ENCODE measurements around the gene ZSWIM9.
"Not testable (repeated sequence)": the region's sequence is repeated elsewhere in the genome, so short reads cannot be mapped to it uniquely, and the experiment has no call there.

Gene ZSWIM9

DNA sequence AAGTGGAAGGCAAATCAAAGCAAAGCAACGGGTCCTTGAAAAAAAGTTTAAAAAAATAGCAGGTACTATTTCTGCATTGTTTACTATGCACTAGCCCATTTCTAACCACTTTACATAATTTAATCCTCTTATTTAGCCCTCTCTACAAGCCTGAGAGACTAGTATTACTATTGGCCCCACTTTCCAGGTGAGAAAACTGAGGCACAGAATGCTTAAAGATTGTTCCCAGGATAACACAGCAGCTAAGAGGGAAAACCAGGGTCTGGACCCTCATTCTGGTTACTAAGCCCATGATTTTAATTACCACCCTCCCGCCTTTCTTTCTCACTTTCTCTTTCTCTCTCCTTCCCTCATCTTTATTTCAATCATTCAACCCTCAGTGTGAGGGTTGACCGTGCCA is 5.7 kb downstream of the ZSWIM9 start:
- no peak for DNase-seq

DNA sequence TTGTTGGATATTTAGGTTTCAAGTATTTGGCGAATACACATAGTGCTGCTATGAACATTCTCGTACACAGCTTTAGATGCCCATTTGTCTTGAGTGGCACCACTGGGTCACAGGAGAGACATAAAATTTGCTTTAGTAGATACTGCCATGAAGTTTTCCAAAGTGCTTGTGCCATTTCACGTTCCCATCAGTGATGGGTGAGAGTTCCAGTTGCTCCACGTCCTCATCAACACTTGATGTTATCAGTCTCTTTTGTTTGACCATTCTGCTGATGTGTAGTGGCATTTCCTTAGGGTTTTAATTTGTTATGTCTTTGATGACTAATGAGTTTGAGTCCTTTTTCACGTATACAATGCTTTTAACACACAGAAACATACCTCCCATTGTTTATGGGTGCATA is 11.0 kb downstream of the ZSWIM9 start:
- DNase-seq = no peak

DNA sequence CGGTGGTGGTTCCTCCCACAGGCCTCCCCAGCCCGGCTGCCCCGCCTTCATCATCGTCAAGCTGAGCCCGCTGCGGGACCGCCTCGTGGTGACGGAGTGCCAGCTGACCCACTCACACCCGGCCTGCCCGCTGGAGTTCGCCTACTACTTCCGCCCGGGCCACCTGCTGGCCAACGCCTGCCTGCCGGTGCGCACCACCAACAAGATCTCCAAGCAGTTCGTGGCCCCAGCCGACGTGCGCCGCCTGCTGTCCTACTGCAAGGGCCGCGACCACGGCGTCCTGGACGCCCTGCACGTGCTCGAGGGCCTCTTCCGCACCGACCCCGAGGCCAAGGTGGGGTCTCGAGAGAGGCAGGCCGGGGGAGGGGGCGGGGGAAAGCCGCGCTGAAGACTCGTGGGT is 12.0 kb downstream of the ZSWIM9 start:
- DNase-seq = no peak

DNA sequence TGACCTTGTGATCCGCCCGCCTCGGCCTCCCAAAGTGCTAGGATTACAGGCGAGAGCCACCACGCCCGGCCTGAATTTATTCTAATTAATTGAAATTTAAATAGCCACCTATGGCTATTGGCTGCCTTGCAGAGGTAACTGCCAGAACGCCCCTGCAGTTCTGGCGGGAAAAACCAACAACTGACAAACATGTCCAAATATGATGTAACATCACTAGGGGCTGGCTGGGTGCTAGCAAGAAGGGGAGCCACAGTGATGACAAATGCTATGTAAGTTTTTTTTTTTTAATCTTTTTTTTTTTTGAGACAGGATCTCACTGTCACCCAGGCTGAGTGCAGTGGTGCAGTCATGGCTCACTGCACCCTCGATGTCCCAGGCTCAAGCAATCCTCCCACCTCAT is 12.9 kb downstream of the ZSWIM9 start:
- DNase-seq = no peak

DNA sequence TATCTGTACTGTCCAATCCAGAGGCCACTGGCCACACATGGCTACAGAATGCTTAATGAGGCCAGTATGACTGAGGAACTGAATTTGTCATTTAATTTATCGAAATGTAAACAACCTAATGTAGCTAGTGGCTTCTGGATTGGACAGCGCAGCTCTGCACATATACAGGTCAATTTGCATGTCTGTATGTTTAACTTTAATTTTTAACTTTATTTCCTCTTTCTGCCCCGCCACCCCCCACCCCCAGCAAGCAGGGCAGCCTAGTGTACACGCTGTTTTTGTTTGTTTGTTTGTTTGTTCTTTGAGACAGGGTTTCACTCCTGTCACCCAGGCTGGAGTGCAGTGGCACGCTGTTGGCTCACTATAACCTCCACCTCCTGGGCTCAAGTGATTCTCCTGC is 15.5 kb downstream of the ZSWIM9 start:
- DNase-seq = no peak

DNA sequence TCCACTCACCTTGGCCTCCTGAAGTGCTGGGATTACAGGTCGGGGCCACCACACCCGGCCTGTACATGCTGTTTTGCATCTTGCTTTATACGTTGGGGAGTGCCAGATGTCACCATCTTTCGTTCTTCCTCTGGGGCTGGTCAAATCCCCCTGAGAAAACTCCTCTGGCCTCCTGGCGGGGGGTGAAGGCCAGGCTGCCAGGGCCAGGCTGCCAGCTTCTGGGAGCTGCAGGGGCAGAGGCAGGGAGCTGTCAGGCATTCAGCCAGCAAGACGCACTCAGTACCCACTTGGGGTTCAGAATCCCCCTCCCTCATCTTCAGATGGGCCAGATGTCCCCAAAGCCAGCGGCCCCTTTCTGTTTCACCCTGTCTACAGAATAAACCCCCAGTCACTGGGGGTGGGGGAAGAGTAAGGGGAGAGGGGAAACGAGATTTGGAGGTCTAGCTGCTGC is 16.1 kb downstream of the ZSWIM9 start:
- no peak for DNase-seq

DNA sequence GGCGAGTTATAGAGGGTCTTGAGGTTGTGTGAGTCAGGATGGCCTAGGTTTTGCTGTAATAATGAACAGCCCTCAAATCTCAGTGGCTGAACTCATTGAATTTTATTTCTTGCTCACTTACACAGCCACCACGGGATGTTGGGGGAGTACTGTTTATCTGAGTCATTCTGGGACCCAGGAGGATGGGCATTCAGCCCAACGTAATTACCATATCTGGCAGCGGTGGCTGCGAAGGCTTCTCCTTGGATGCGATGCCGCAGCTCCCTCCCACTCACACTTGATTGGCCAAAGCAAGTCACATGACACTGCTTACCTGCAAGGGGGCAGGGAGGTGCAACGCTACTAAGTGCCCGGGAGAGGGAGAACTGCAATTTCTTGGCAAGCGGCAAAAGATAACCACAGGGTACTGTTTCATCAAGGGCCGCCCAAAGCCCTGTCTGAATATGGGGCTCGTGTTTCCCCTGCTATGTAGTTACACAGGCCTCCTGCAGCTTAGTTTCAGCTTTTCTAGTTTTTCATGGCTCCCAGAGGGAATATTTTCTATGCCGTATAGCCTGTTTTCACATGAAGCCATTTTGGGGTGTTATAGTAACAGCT is 19.9 kb downstream of the ZSWIM9 start:
- DNase-seq = peak; percentile 17

DNA sequence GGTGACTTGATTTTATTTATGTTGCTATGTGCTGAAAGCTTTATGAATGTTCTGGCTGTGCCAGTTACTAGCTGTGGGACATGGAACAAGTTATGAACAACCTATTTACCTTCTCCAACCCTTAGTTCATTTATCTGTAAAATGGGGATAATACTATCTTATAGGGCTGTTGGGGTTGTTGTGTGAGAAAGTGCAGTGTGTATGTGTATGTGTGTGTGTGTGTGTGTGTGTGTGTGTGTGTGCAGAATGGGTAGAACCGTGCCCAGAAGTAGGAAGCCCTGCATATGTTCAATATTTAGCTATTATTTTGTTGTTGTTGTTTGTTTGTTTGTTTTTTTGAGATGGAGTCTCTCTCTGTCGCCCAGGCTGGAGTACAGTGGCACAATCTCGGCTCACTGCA is 20.4 kb downstream of the ZSWIM9 start:
- no peak for DNase-seq

DNA sequence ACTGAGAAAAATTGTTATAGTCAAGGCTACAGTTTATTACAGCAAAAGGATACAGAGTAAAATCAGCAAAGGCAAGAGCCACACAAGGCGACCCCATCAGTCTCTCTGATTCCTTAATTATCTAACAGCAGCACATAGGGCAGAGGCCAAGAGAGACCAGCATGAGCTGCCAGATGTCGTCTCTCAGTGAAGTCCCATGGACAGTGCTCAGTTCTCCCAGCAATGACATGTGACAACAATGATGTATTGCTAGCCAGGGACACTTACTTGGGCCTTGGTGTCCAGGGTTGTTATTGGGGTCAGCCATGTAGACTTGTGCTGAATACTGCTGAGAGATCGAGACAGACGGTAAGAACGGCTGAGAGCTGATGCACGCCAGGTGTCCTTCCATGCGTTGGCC is 22.3 kb downstream of the ZSWIM9 start:
- no peak for DNase-seq

DNA sequence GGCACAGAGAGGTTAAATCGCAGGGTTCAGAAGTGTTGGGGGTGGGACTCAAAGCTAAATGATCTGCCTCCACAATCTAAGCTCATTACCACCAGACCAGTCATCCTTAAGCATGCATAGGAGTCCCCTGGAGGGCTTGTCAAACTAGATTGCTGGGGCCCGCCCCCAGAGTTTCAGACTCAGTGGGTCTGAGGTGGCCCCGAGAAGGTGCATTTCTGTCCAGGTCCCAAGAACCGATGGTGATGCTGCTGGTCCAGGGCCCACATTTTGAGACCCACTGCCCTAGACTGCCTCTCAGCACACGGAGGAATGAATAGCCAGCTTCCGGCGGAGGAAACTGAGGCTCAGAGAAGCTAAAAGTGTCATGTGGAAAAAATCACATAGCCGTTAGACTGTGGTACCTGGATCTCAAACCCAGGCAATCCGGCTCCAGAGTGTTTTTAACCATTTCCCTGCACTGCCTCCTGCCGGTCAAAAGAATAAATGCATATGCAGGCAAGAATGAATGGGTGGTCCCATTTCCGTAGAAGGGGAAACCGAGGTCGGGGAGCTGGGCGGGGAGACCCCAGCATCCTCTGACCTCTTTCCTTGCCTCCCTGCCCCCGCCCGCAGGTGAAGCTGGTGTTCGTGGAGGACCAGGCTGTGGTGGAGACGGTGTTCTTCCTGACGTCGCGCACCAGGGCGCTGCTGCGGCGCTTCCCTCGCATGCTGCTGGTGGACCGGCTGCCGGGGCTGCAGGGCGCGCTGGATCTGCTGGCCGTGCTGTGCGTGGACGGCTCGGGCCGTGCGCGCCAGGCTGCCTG is 23.8 kb downstream of the ZSWIM9 start:
- no peak for DNase-seq

DNA sequence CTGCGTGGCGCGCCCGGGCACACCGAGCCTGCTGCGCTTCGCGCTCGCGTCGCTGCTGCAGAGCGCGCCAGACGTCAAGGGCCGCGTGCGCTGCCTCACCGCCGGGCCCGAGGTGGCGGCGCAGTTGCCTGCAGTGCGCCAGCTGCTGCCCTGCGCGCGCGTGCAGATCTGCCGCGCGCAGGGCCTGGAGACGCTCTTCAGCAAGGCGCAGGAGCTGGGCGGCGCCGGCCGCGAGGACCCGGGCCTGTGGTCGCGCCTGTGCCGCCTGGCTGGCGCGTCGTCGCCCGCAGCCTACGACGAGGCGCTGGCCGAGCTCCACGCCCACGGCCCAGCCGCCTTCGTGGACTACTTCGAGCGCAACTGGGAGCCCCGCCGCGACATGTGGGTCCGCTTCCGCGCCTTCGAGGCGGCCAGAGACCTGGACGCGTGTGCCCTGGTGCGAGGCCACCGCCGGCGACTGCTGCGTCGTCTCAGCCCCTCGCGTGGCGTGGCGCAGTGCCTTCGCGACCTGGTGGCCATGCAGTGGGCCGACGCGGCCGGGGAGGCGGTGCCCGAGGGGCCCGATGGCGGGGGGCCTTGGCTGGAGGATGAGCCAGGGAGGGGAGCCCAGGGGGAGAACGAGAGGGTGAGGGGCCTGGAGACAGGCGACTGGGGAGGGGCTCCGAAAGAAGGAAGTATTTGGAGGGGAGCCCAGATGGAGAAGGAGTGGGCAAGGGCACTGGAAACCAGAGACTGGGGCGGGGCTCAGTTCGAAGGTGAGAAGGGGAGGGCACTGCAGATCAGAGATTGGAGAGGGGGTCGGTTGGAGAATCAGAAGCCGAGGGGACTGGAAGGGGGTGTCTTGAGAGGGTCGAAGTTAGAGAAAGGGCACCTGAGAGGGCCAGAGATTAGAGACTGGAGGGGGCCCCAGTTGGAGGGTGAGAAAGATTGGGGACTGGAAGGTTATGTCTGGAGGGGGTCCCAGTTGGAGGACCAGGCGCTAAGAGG is 24.7 kb downstream of the ZSWIM9 start:
- DNase-seq = no peak

DNA sequence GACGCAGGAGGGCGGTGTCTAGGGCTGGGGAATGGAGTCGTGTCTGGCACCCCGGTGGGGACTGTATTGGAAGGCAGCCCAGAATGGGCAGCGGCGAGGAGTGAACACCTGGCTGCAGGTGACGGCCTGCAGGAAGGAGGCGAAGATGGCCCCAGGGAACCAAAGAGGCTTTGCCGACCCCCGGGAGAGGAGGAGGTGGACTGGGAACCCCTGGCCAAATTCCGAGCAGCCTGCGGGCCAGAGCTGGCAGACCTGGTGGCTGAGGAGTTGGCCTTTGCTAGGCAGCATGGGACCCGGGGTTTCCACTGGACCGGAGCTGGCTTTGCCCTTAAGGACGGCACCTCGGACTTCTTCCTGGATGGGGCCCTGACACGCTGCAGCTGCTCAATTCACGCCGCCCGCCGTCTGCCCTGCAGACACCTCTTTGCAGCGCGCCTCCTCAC is 25.9 kb downstream of the ZSWIM9 start:
- DNase-seq = no peak

DNA sequence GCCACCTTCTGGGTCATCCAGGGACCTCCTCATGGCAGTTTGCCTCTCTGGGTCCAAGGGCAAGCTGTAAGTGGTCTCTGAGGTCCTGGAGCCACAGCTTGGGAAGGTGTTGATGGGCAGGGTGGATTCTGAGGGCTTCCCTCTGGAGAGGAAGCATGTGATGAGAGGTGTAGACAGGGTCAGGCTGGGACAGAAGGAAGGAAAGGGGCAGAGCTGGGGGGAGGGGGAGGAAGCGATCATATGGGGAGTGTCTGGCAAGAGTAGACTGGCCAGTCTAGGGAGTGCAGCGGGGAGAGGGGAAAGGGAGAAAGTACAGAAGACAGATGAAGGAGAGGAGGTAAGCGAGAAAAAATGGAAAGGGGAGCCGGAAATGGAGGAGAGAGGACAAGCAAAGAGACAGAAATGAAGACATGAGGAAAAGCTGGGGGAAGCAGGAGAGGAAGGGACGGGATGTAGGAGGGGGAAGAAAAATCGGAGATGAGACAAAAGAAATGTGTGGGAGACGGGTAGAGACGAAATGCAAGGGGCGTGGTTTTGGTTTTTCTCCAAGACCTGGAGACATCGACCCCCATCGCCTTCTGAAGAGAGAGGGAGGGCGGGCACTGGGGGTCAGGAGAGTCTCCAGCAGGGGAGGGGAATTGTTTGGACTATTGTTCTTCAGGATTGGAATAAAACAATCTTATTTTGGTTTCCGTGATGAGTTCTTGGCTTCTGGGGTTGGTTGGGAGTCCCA is 26.6 kb downstream of the ZSWIM9 start:
- no peak for DNase-seq

DNA sequence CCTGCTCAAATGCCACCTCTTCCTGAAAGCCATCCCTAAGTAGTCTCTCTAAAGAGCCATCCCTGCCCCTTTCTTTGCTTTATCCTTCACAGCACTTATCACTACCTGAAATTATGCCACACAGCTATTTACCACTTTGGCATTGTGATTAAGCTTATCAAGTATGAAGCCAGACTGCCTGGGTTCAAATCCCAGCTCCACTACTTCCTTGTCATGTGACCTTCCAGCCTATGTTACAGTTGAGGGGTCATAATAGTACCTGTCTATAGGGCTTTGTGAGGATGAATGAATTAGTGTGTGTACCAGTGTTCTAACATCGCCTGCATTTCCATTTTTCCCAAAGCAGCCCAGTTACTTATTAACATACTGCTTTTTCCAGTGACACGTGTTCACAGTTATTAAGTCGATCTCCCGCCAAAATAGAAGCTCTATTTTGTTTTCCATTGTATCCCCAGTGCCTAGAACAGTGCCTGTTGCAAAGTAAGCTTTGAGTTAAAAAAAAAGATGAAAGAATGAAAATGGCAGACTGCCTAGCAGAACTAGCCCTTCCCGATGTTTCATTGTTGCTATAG is 32.8 kb downstream of the ZSWIM9 start:
- peak; percentile 13 for DNase-seq

DNA sequence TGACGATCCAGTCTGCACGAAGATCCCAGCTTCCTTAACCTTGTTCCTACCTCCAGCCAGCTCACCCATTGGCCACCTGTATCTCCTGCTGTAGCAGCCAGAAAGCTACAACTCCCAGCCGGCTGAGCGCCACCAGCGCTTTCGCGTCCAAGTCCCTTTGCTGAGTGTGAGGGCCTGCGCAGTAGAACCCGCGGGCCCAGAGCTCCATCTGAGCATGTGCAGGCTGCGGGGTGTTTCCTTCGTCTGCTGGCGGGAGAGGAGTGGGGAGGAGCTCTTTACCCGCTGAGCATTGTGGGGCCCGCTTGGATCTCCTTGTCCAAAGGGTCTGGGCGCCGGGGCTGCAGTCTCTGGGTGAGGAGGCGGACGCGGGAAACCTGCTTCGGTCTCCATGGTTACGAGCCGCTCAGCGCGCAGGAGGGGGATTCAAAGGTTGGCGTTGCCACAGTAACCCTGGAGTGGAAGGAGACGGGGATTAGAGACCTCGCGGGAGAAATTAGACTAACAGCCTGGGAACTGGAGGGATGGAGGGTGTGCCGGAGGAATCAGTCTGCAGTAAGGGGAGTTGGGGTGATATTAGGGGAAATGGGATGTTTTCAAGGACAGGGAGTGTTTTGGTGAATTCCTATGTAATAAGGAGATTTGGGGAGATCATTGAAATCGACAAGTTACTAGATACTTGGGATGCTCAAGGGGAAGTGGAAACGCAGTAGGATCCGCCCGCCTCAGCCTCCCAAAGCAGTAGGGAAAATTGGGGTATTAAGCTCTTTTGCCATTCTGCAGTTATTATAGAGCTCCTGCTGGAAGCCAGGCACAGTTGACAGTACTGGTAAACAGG is 33.5 kb downstream of the ZSWIM9 start:
- DNase-seq = peak; percentile 97

DNA sequence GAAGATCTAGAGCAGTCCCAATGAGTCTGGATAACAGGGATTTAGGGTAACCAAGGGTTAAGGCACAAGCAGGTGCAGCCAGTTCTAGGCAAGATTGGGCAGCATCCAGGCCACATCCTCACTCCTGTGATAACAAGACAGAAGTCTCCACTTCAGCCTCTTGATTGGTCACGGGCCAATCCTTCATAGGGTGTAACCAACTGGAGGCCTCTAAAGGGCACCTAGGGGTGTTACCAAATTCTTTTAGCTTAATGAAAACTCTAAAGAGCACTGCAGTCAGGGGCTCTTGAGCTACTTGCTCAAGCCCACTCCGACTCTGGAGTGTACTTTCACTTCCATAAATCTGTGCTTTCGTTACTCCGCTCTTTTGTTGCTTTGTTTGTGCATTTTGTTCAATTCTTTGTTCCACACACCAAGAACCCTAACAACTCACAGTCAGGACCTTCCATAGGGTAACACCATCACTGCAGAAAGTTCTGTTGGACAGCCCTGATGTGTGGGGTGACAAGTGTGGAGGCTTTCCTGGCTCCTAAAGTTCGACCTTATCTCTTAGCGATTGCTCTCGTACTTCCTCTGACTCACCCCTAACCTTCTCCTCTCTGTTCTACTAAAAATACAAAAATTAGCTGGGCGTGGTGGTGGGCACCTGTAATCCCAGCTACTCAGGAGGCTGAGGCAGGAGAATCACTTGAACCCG is 36.1 kb downstream of the ZSWIM9 start:
- DNase-seq = no peak

DNA sequence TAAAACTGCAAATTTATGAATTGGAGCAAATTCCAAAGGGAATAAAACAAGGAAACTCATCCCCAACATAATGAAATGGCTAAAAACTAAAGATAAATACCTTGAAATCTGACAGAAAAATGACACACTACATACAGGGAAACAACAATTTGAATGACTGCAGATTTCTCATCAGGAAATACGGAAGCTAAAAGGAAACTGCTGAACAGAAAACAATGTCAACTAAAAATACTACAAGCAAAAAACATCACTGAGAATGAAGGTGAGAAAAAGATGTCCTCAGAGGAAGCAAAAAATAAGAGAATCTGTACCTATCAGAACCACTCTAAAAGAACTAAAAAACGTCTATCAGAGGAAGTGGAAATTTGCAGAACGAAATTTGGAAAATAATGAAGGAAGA is 39.5 kb downstream of the ZSWIM9 start:
- DNase-seq = no peak

DNA sequence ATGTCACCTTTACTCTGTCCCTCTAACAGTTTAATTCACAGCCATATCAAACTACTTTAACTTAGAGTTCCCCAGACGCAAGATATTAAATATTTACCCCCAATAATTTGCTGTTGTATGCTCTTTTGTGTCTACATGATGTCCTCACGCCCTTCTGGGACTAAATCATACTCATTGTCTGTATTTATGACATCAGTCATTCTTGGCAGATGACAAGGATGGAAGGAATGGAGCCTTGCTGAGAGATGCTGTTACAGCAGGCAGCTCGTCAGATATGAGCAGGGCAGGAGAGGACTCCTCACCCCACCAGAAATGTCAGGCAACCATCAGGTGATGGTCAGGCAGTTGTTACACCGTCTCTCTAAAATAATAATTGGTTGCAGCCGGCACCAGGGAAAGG is 43.5 kb downstream of the ZSWIM9 start:
- DNase-seq = no peak

DNA sequence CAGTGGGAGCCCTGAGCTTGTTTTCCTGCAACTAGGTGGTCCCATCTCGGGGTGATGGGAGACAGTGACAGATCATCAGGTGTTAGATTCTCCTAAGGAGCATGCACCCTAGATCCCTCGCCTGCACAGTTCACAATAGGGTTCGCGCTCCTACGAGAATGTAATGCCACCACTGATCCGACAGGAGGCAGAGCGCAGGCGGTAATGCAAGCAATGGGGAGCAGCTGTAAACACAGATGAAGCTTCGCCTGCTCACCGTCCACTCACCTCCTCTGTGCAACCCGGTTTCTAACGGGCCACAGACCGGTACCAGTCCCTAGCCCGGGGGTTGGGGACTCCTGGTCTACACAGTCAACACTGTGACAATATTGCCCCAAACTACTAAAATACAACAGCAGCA is 46.5 kb downstream of the ZSWIM9 start:
- DNase-seq = no peak

DNA sequence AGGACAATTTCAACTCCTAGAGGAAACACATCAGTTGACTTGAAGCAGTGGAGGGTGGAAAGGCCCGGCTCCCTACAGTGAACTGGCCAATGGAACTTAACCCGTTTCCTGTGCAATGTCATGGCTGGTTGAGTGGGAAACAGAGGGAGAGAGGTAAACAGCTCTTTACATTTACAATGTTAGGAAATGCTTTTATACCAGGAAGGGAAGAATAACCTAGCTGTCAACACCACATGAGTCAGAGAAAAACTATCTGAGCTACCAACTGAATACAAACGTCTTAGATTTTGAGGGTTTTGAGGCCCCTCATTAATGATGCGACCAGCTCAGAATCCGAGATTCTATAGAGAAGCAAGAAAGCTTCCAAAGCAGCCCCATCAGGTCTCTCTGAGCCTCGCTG is 48.5 kb downstream of the ZSWIM9 start:
- peak; percentile 39 for DNase-seq

DNA sequence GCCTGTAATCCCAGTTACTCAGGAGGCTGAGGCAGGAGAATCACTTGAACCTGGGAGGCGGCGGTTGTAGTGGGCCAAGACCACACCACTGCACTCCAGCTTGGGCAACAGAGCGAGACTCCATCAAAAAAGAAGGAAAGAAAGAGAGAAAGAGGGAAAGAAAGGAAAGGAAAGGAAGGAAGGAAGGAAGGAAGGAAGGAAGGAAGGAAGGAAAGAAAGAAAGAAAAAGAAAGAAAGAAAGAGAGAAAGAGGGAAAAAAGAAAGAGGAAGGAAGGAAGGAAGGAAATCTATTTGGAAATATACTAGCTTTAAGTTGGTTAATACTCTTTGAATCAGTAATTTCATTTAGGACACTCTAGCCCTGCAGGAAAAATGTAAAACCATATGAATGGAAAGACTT is 50.3 kb downstream of the ZSWIM9 start:
- not testable (repeated sequence) for DNase-seq

All from EL (cell line).